ENCODE results near the gene CNPY4.
A peak's percentile ranks its signal among the peaks of the same experiment; 100 is the strongest.

The CNPY4 gene

GRCh38 chr7:100148559-100149328 lies 29.3 kb downstream of the CNPY4 start, which contains the start of gene LAMTOR4:
Gene LAMTOR4 (plus strand): TSS chr7:100148918. CDS start chr7:100148973, 55 bp downstream.
- DNase-seq = peak; percentile 99

GRCh38 chr7:100152404-100152803 lies 33.0 kb downstream of the CNPY4 start:
- DNase-seq = no peak

- no peak for DNase-seq
Measured at GRCh38 chr7:100152937-100153666, 33.7 kb downstream of the CNPY4 start.

- DNase-seq = no peak
Measured at GRCh38 chr7:100153708-100154535, 34.5 kb downstream of the CNPY4 start.

GRCh38 chr7:100154651-100155491 lies 35.4 kb downstream of the CNPY4 start:
- DNase-seq = no peak

GRCh38 chr7:100155553-100156317 lies 36.3 kb downstream of the CNPY4 start:
- no peak for DNase-seq

- no peak for DNase-seq
Measured at GRCh38 chr7:100156331-100157068, 37.1 kb downstream of the CNPY4 start.

GRCh38 chr7:100157069-100157333 lies 37.6 kb downstream of the CNPY4 start:
- no peak for DNase-seq

- no peak for DNase-seq
Measured at GRCh38 chr7:100157334-100158228, 38.1 kb downstream of the CNPY4 start.

GRCh38 chr7:100158229-100159098 lies 39.0 kb downstream of the CNPY4 start, which contains the start of gene TRAPPC14:
Gene TRAPPC14 (minus strand): TSS chr7:100158723. CDS start chr7:100158499, 224 bp downstream.
- peak; percentile 89 for DNase-seq

GRCh38 chr7:100159099-100159623 lies 39.7 kb downstream of the CNPY4 start:
- DNase-seq = no peak

GRCh38 chr7:100160067-100160466 lies 40.6 kb downstream of the CNPY4 start:
- DNase-seq = no peak

GRCh38 chr7:100163006-100163531 lies 43.6 kb downstream of the CNPY4 start:
- no peak for DNase-seq

- DNase-seq = no peak
Measured at GRCh38 chr7:100163871-100164270, 44.4 kb downstream of the CNPY4 start.

- DNase-seq = peak; percentile 50
Measured at GRCh38 chr7:100166317-100166940, 47.0 kb downstream of the CNPY4 start.

GRCh38 chr7:100166970-100167911 lies 47.8 kb downstream of the CNPY4 start:
- no peak for DNase-seq

- DNase-seq = no peak
Measured at GRCh38 chr7:100167912-100168323, 48.5 kb downstream of the CNPY4 start.

Measured in stimulated activated CD4-positive, alpha-beta T cell treated with anti-CD3 and anti-CD28 coated beads, Interleukin-1b, Interleukin-23, amount 100 ng/mL, for 48 hours (primary cell).